ENCODE measurements around the gene PLIN1.

Gene PLIN1

DNA sequence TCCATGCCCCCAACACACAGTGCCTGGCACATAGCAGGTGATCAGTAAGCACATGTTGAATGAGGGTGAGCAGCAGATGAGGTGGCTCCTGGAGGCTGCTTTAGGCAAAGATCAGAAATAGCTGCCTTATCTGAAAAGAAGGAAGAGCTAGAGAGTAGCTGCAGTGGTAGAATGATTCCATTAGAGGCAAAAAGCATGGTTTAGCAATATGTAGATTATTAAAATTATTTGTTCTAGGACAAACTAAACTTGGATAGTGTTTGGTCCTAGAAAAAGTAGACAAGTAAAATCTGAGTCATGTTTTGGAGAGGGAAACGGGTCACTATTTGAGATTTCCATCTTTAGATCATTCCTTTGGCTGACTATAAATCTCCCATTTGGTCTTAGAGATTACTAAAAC is 56.0 kb downstream of the PLIN1 start:
- no peak for DNase-seq

DNA sequence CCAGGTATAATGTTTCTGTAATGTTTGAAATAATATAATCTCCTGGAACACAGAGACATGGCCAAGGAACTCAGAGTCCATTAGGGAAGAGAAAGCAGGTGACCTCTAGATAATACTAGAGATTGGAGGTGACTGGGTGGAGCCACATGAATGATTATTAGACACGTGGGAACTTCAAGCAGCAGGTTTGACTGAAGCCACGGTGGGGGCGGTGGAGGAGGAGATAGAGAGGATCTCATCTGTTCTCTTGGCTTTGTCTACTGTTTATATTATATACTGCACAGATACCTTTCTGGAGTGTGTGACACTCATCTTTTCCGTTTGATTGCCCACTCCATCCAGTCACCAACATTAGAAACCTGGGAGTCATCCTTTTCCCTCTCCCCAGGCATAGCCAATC is 57.6 kb downstream of the PLIN1 start:
- DNase-seq, result no peak

DNA sequence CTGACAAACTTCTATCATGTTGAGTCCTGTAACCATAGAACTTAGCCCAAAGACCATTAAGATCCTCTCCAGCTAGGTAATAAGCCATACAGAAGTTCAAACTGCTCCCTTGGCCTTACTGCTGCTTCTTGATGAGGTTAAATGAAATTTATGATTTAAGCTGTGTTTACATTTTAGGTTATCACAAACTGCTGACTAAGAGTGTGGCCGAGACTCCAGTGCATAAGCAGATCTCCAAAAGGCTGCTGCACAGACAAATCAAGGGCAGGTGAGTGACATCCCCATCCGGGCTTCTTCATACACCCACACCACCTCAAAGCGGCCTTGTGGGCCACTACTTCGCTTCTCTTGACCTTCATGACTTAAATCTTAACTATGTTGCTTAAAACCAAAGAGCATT is 62.9 kb downstream of the PLIN1 start:
- no peak for DNase-seq

DNA sequence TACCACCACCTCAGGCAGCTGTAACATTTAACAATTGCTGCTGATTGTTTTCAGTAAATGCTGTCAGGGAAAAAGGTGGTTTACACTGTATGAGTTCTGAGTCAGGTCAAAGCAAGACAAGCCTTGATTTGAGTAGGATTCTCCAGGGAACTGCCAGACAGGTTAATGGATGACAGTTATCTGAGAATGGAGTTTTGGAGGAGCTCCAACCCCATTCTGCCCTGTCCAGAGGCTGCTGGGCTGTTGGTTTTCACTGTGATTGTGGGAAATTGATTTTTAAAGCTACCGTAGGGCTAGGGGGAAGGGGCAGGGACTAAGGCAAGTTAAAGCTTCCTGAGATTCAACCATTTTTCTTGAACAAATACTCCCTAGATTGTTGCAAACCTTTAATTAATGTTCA is 64.0 kb downstream of the PLIN1 start:
- no peak for DNase-seq
